Endodermal cell (in vitro differentiated cells): ENCODE measurements around the gene RBM42. TPM values are rescaled to one million over a fixed set of nuclear protein-coding genes. Genes with fewer than 3 reads are reported as not detected.

Experiments used
- DNase-seq: peaks from one replicate; pipeline ENCODE4 v3.0.0-alpha.2; 2017
- H3K27ac ChIP-seq: 2 replicates; pipeline ENCODE4 v1.5.1; 2013; ENCODE audit warnings: mild to moderate bottlenecking, low read depth, low read length, moderate library complexity
- H3K27me3 ChIP-seq: 2 replicates; pipeline ENCODE4 v1.6.1; 2013; ENCODE audit warnings: mild to moderate bottlenecking, low read length, moderate library complexity; ENCODE audit not compliant: insufficient read depth, control insufficient read depth, poor library complexity, severe bottlenecking
- H3K36me3 ChIP-seq: 2 replicates; pipeline ENCODE4 v1.7.0; 2013; ENCODE audit warnings: mild to moderate bottlenecking, low read length, moderate library complexity; ENCODE audit not compliant: control insufficient read depth, insufficient read depth
- H3K4me1 ChIP-seq: one replicate; pipeline ENCODE4 v1.7.0; 2013; ENCODE audit warnings: low read length; ENCODE audit not compliant: control insufficient read depth, insufficient read depth
- H3K4me3 ChIP-seq: 2 replicates; pipeline ENCODE4 v1.5.1; 2013; ENCODE audit warnings: mild to moderate bottlenecking, low read length, moderate library complexity
- H3K9ac ChIP-seq: 2 replicates; pipeline ENCODE4 v1.6.1; 2013; ENCODE audit warnings: mild to moderate bottlenecking, low read length, moderate library complexity; ENCODE audit not compliant: poor library complexity, severe bottlenecking; ENCODE audit errors: extremely low read depth
- H3K9me3 ChIP-seq: 2 replicates; pipeline ENCODE4 v1.6.1; 2013; ENCODE audit warnings: mild to moderate bottlenecking, low read length, moderate library complexity; ENCODE audit not compliant: control insufficient read depth
- H3K27ac Mint-ChIP-seq: 2 replicates; pipeline ENCODE4 v1.8.0; 2020; ENCODE audit warnings: mixed read lengths
- H3K27me3 Mint-ChIP-seq: 2 replicates; pipeline ENCODE4 v1.8.0; 2021; ENCODE audit warnings: mild to moderate bottlenecking, mixed read lengths; ENCODE audit not compliant: insufficient read depth
- H3K36me3 Mint-ChIP-seq: 2 replicates; pipeline ENCODE4 v1.8.0; 2020; ENCODE audit warnings: low read depth, mixed read lengths
- H3K4me1 Mint-ChIP-seq: 2 replicates; pipeline ENCODE4 v1.8.0; 2020; ENCODE audit warnings: mixed read lengths
- H3K4me3 Mint-ChIP-seq: 2 replicates; pipeline ENCODE4 v1.8.0; 2020; ENCODE audit warnings: mild to moderate bottlenecking, moderate library complexity, mixed read lengths
- H3K9me3 Mint-ChIP-seq: 2 replicates; pipeline ENCODE4 v1.8.0; 2020; ENCODE audit warnings: mild to moderate bottlenecking, mixed read lengths
- WGBS, 2 experiments: methylation state at CpG; one replicate each; pipeline versions ENCODE4 v1.1.5 to v1.1.7; 2013; ENCODE audit warnings: missing lambda C conversion rate in 2 of 2, mixed read lengths in 1 of 2; ENCODE audit not compliant: insufficient coverage in 1 of 2, insufficient read length in 1 of 2; 5-methylcytosine and 5-hydroxymethylcytosine counted together
- total RNA-seq, 2 donors: library from RNA; stranded (reverse); fragmentation: NEBNext Ultra II Directional in 1 of 2; extraction: Animal tissue kit (Norgen Biotek cat#: 25700) in 1 of 2; gene quantifications; 2 replicates in 1 of 2; 3 replicates in 1 of 2; pipeline ENCODE4 v1.2.1, GENCODE V29; 2021
- TF ChIP-seq, protein P1 (sequence below): fragments of 200-600 bp; sonication (generic); conservative IDR thresholded peaks from 2 replicates; pipeline ENCODE4 v1.5.0; 2021; ENCODE audit warnings: antibody characterized with exemption, mild to moderate bottlenecking

Gene RBM42
- total RNA-seq, 2 donors from 2014 or later, result 81.1 to 89.2 TPM

DNA sequence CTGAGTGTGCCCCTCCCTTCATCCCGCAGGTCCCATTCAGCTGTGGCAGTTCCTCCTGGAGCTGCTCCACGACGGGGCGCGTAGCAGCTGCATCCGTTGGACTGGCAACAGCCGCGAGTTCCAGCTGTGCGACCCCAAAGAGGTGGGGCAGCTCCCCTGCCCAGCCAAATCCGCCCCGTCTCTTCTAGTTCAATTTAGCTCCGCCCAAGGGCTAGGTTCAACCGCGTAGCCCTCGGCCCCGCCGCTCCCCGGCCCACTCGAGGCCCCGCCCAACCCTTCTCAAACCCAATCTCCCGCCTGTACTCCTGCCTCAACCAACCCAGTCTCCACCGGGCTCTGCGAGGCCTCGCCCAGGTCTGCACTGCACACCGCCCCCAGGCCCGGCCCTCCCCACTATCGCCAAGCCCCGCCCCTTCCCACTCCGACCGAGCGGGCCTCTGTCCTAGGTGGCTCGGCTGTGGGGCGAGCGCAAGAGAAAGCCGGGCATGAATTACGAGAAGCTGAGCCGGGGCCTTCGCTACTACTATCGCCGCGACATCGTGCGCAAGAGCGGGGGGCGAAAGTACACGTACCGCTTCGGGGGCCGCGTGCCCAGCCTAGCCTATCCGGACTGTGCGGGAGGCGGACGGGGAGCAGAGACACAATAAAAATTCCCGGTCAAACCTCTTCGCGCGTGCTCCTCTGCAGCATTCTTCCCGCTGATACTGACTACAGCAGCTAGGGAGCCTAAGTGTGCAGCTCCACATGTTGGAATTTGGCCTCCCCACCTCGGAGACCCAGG, 15.6 kb downstream of the RBM42 start:
- peak overlapping the region; percentile 63 for H3K4me3 Mint-ChIP-seq
- Histone ChIP-seq H3K9ac (no peak overlapping the region), H3K27me3 (no peaks in the 10 kb centered on the region), H3K27ac (peak overlapping the region; percentile 27), H3K36me3 (no peaks in the 10 kb centered on the region), H3K4me1 (no peaks in the 10 kb centered on the region), H3K9me3 (no peaks in the 10 kb centered on the region), H3K4me3 (peak overlapping the region; percentile 79)
- TF ChIP-seq, protein P1, sequence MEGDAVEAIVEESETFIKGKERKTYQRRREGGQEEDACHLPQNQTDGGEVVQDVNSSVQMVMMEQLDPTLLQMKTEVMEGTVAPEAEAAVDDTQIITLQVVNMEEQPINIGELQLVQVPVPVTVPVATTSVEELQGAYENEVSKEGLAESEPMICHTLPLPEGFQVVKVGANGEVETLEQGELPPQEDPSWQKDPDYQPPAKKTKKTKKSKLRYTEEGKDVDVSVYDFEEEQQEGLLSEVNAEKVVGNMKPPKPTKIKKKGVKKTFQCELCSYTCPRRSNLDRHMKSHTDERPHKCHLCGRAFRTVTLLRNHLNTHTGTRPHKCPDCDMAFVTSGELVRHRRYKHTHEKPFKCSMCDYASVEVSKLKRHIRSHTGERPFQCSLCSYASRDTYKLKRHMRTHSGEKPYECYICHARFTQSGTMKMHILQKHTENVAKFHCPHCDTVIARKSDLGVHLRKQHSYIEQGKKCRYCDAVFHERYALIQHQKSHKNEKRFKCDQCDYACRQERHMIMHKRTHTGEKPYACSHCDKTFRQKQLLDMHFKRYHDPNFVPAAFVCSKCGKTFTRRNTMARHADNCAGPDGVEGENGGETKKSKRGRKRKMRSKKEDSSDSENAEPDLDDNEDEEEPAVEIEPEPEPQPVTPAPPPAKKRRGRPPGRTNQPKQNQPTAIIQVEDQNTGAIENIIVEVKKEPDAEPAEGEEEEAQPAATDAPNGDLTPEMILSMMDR, result no peak
- H3K4me1 Mint-ChIP-seq, result peaks cover 17% of the 10 kb centered on the region
- WGBS, 2 experiments, result 1 to 2% methylated on average over 29 to 60 of the region's 60 CpGs
- peak; percentile 99 for DNase-seq
- no peaks in the 10 kb centered on the region for H3K9me3 Mint-ChIP-seq
- peak overlapping the region; percentile 92 for H3K27ac Mint-ChIP-seq
- no peaks in the 10 kb centered on the region for H3K36me3 Mint-ChIP-seq
- H3K27me3 Mint-ChIP-seq, result peaks cover 6% of the 10 kb centered on the region

DNA sequence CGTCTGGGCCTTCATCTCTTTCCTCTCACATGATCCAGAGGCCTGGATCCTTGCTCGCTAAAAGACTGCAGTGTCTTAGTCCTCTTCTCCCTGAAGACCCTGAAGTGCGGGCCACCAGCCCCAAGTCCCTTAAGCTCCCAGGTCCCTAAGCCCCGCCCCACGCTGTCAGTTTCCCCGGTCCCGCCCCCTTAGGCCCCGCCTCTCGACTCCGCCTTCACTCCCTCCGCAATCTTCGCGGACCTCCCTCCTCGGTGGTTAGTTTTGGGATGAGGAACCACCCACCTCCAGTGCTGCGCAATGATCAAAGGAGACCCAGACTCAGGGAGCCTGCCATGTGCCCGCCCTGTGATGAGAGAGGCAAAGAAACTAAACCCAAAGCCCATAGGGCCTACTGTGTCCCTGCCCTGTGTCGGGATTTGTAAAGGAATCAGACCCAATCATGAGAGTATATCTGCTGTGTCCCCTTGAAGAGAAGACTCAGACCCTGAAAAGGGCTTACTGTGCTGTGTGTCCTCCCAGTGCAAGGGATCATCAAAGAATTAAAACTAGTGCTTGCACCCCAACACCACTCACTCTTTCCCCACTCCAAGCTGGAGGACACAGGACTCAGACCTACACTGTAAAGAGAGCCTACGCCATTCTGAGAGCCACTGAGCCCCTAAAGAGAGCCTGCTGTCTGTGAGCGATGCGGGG, 16.3 kb downstream of the RBM42 start:
- WGBS, 2 experiments, result 17 to 27% methylated on average over 15 to 20 of the region's 20 CpGs
- H3K27ac ChIP-seq, result peak overlapping the region; percentile 27
- DNase-seq, result peak; percentile 98

DNA sequence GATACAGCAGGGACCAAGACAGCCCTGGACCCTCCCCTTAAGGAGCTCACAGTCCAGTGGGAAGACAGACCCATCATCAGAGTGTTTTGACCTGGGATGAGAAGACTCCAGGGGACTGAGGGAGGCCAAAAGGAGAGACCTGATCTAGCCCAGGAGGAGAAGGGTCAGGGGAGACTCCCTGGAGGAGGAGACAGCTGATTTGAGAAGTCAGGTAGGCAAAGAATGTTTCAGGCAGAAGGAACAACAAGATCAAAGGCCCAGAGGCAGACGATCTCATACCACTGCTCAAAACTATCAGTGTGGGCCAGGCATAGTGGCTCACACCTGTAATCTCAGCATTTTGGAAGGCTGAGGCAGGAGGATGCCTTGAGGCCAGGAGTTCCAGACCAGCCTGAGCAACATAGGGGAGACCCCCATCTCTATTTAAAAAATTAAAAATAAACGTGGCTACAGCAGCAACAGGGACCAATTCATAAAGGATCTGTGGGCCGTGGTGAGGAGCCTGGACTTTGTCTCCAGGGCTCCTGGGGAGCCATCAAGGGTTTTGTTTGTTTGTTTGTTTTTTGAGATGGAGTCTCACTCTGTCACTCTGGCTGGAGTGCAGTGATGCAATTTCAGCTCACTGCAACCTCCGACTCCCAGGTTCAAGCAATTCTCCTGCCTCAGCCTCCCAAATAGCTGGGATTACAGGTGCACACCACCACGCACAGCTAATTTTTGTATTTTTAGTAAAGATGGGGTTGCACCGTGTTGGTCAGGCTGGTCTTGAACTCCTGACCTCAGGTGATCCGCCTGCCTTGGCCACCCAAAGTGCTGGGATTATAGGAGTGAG, 17.1 kb downstream of the RBM42 start:
- WGBS, 2 experiments, result 86 to 87% methylated on average over 5 to 7 of the region's 7 CpGs

More for the DNA sequence above, 16.3 kb downstream of the RBM42 start:
- no peaks in the 10 kb centered on the region for H3K9me3 ChIP-seq
- H3K9ac ChIP-seq, result no peak overlapping the region
- TF ChIP-seq, protein P1, result no peak
- Mint-ChIP-seq H3K4me3 (peak overlapping the region; percentile 63), H3K36me3 (peaks cover under 1% of the 10 kb centered on the region), H3K9me3 (no peaks in the 10 kb centered on the region), H3K4me1 (peaks cover 17% of the 10 kb centered on the region), H3K27ac (peak overlapping the region; percentile 92), H3K27me3 (peaks cover 6% of the 10 kb centered on the region)
- H3K27me3 ChIP-seq, result no peaks in the 10 kb centered on the region
- peaks cover 5% of the 10 kb centered on the region for H3K36me3 ChIP-seq
- H3K4me3 ChIP-seq, result peak overlapping the region; percentile 79
- H3K4me1 ChIP-seq, result no peaks in the 10 kb centered on the region

More for the DNA sequence above, 17.1 kb downstream of the RBM42 start:
- Histone ChIP-seq H3K9me3 (no peaks in the 10 kb centered on the region), H3K4me3 (no peak overlapping the region), H3K36me3 (peaks cover 12% of the 10 kb centered on the region), H3K4me1 (no peaks in the 10 kb centered on the region), H3K9ac (no peak overlapping the region), H3K27me3 (no peaks in the 10 kb centered on the region), H3K27ac (no peak overlapping the region)
- H3K36me3 Mint-ChIP-seq, result peaks cover 7% of the 10 kb centered on the region
- TF ChIP-seq, protein P1, result no peak
- peaks cover 17% of the 10 kb centered on the region for H3K4me1 Mint-ChIP-seq
- H3K4me3 Mint-ChIP-seq, result no peak overlapping the region
- peak; percentile 53 for DNase-seq
- no peaks in the 10 kb centered on the region for H3K9me3 Mint-ChIP-seq
- no peak overlapping the region for H3K27ac Mint-ChIP-seq
- H3K27me3 Mint-ChIP-seq, result peaks cover 6% of the 10 kb centered on the region
